Esophagus squamous epithelium (tissue), 4 donors: ENCODE data around the gene WSCD2.

Source experiments
- CTCF ChIP-seq, 6 experiments: fragments of 450-650 bp in 4 of 6; fragments of 200-600 bp in 2 of 6; sonication (generic) in 2 of 6; IDR thresholded peaks; one replicate each; pipeline ENCODE4 v1.5.1; 2016 to 2019; ENCODE audit warnings: antibody characterized with exemption in 6 of 6, mild to moderate bottlenecking in 4 of 6, moderate library complexity in 4 of 6
- POLR2A ChIP-seq, 4 donors: fragments of 450-650 bp; IDR thresholded peaks; one replicate each; pipeline ENCODE4 v1.6.1; 2017; ENCODE audit warnings: antibody characterized with exemption in 4 of 4, mild to moderate bottlenecking in 4 of 4, moderate library complexity in 3 of 4

- TF ChIP-seq CTCF (IDR thresholded peaks at IDR 0.05) (no peak), POLR2A (IDR thresholded peaks at IDR 0.05) (no peak)
Observed at GRCh38 chr12:108232565-108232964, 103.5 kb downstream of the WSCD2 start.
